HFFc6 (cell line): Measurements from ENCODE around the gene SENP2. TPM values are rescaled to one million over a fixed set of nuclear protein-coding genes. Genes with fewer than 3 reads are reported as not detected.

Source experiments
- DNase-seq: peaks from one replicate; pipeline ENCODE4 v3.0.0-alpha.2; 2018
- H3K27ac Mint-ChIP-seq: 2 replicates; pipeline ENCODE4 v1.8.0; 2020; ENCODE audit warnings: mild to moderate bottlenecking, mixed read lengths
- H3K27me3 Mint-ChIP-seq: 2 replicates; pipeline ENCODE4 v1.8.0; 2021; ENCODE audit warnings: mild to moderate bottlenecking, moderate library complexity, mixed read lengths; ENCODE audit not compliant: insufficient read depth
- H3K36me3 Mint-ChIP-seq: 2 replicates; pipeline ENCODE4 v1.8.0; 2021; ENCODE audit warnings: low read depth, mixed read lengths
- H3K4me1 Mint-ChIP-seq: 2 replicates; pipeline ENCODE4 v1.8.0; 2020; ENCODE audit warnings: low read depth, mixed read lengths
- H3K4me3 Mint-ChIP-seq: 2 replicates; pipeline ENCODE4 v1.8.0; 2020; ENCODE audit warnings: mild to moderate bottlenecking, moderate library complexity, mixed read lengths
- H3K9me3 Mint-ChIP-seq: 2 replicates; pipeline ENCODE4 v1.8.0; 2020; ENCODE audit warnings: mild to moderate bottlenecking, mixed read lengths
- total RNA-seq, 6 experiments: library from RNA; stranded (reverse); fragmentation: NEBNext Ultra II Directional; extraction: Animal tissue kit (Norgen Biotek cat#: 25700); gene quantifications; 2 replicates in 1 of 6; 3 replicates in 5 of 6; pipeline ENCODE4 v1.2.3, GENCODE V29; 2021
- TF ChIP-seq, protein P1 (sequence below): fragments of 200-600 bp; sonication (generic); IDR thresholded peaks from 2 replicates; pipeline ENCODE4 v1.5.0; 2021; ENCODE audit warnings: antibody characterized with exemption, mild to moderate bottlenecking

Gene SENP2
- total RNA-seq, 6 experiments from 2014 or later, result 38.6 to 47.0 (median 42.7) TPM

DNA sequence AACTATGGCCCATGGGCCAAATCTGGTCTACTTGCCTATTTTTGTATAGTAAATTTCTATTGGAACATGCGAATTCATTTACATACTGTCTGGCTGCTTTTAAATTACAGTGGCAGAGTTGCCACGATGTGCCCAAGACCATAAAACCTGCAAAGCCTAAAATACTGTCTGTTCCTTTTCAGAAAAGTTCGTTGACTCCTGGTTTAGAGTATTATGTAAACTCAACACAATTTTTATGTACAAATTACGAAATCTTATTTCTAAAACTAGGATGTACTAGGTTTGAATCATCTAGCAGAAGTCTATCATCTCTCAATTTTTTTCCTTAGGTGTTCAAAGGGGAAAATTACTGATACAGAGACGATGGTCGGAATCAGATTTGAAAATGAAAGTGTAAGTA lies 26.9 kb downstream of the SENP2 start:
- Mint-ChIP-seq H3K36me3 (peaks cover 29% of the 10 kb centered on the region), H3K27me3 (no peaks in the 10 kb centered on the region), H3K4me3 (no peak overlapping the region), H3K27ac (no peak overlapping the region), H3K4me1 (no peaks in the 10 kb centered on the region), H3K9me3 (no peaks in the 10 kb centered on the region)
- DNase-seq, result no peak
- TF ChIP-seq, protein P1, sequence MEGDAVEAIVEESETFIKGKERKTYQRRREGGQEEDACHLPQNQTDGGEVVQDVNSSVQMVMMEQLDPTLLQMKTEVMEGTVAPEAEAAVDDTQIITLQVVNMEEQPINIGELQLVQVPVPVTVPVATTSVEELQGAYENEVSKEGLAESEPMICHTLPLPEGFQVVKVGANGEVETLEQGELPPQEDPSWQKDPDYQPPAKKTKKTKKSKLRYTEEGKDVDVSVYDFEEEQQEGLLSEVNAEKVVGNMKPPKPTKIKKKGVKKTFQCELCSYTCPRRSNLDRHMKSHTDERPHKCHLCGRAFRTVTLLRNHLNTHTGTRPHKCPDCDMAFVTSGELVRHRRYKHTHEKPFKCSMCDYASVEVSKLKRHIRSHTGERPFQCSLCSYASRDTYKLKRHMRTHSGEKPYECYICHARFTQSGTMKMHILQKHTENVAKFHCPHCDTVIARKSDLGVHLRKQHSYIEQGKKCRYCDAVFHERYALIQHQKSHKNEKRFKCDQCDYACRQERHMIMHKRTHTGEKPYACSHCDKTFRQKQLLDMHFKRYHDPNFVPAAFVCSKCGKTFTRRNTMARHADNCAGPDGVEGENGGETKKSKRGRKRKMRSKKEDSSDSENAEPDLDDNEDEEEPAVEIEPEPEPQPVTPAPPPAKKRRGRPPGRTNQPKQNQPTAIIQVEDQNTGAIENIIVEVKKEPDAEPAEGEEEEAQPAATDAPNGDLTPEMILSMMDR, result no peak

DNA sequence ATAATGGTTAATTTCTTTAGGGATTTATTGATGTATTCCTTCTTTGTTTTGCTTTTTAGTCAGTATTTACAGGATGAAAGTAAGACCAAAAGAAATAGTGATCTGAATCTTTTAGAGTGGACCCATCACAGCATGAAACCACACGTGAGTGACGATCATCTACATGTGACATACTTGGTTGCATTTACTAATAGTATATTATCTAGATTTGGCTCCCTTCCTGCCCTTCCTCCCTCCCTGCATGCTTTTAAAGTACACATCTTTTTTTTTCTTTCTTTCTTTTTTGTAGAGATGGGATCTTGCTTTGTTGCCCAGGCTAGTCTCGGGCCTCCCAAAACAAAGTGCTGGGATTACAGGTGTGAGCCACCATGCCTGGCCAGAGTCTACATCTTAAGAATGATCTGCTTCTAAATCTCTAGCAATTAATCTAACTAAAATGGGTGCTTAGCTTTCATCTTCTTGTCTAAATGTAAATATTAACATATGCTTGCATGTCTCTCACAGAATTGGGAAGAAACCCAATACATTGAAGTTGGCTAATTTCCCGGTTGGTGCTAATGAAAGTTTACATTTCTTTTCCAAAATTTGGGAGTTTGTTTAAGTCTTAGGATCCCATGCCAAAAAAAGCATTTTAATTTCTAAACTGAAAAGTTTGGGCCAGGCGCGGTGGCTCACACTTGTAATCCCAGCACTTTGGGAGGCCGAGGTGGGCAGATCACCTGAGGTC lies 38.0 kb downstream of the SENP2 start:
- H3K27ac Mint-ChIP-seq, result no peak overlapping the region
- H3K9me3 Mint-ChIP-seq, result no peaks in the 10 kb centered on the region
- DNase-seq, result no peak
- peaks cover 13% of the 10 kb centered on the region for H3K36me3 Mint-ChIP-seq
- H3K27me3 Mint-ChIP-seq, result no peaks in the 10 kb centered on the region
- no peaks in the 10 kb centered on the region for H3K4me1 Mint-ChIP-seq
- TF ChIP-seq, protein P1, result no peak
- no peak overlapping the region for H3K4me3 Mint-ChIP-seq

DNA sequence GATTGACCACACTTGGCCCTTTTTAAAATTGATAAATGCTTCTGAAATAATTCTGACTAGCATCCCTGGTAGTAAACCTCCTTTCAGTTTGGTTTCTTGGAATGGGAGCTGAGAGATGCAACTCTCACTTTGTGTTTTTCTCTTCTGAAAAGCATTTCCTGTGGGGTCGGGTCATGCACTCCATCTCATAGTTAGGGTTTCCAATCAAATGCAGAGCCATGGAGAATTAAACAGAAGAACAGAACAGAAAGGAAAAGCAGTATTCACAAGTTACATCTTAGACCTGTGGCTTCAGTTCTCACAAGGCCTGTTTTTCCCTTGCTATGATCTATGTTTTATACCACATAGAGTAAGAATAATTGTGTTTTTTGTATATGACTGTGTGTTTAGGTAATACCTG lies 39.7 kb downstream of the SENP2 start:
- H3K9me3 Mint-ChIP-seq, result no peaks in the 10 kb centered on the region
- no peak overlapping the region for H3K27ac Mint-ChIP-seq
- peaks cover 18% of the 10 kb centered on the region for H3K36me3 Mint-ChIP-seq
- H3K4me1 Mint-ChIP-seq, result peaks cover 15% of the 10 kb centered on the region
- TF ChIP-seq, protein P1, result no peak
- no peak for DNase-seq
- H3K4me3 Mint-ChIP-seq, result no peak overlapping the region
- no peaks in the 10 kb centered on the region for H3K27me3 Mint-ChIP-seq

GRCh38 chr3:185629554-185630181 lies 43.6 kb downstream of the SENP2 start:
- TF ChIP-seq, protein P1, result no peak
- Mint-ChIP-seq H3K9me3 (no peaks in the 10 kb centered on the region), H3K36me3 (peaks cover 14% of the 10 kb centered on the region; the same call in 1 of the 2 replicates), H3K4me3 (peak overlapping the region; percentile 66), H3K27ac (peak overlapping the region; percentile 88), H3K27me3 (peaks cover 3% of the 10 kb centered on the region; the same call in 1 of the 2 replicates), H3K4me1 (peaks cover 19% of the 10 kb centered on the region)
- no peak for DNase-seq

DNA sequence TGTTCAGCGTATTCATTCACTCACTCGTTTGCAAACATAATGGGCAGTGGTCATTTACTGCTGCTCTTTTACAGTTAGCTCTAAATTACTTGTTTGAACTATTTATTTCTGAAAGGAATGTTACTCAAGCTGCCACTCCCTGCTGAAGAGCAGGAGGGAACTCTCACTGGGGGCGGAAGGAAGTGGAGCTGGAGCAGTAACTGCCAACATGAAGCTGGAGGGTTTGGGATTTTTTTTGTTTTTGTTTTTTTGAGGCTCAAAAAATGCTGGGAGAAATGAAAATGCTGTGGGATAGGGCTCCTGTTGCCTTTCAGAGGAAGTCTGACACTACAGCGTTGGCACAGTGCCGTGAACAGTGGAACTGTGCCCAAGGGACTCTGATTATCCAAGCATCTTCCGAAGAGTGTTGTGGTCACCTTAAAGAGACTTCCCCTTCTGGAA lies 44.1 kb downstream of the SENP2 start:
- DNase-seq, result peak; percentile 5
- Mint-ChIP-seq H3K36me3 (peaks cover 14% of the 10 kb centered on the region; the same call in 1 of the 2 replicates), H3K9me3 (no peaks in the 10 kb centered on the region), H3K27me3 (peaks cover 3% of the 10 kb centered on the region; the same call in 1 of the 2 replicates), H3K27ac (peak overlapping the region; percentile 88), H3K4me1 (peaks cover 21% of the 10 kb centered on the region), H3K4me3 (peak overlapping the region; percentile 66)
- TF ChIP-seq, protein P1, result no peak
